Fibroblast of the aortic adventitia (primary cell): Measurements from ENCODE around the gene FAM171A1. TPM values are rescaled to one million over a fixed set of nuclear protein-coding genes. Genes with fewer than 3 reads are reported as not detected.

Experiments used
- DNase-seq: peaks from one replicate; pipeline ENCODE4 v3.0.0-alpha.2; 2010; ENCODE audit warnings: low read depth
- H3K4me3 ChIP-seq: 2 replicates; pipeline ENCODE4 v1.5.1; 2011; ENCODE audit warnings: low read depth, mild to moderate bottlenecking, control low read depth, low read length, moderate library complexity
- total RNA-seq: library from RNA; depleted of rRNA; stranded (reverse); fragments of >200 nt; gene quantifications from 2 replicates; pipeline ENCODE4 v1.2.3, GENCODE V29; 2012; ENCODE audit warnings: low replicate concordance
- TF ChIP-seq, protein P1 (sequence below): IDR thresholded peaks from 2 replicates; pipeline ENCODE4 v1.5.1; 2011; ENCODE audit warnings: mild to moderate bottlenecking, low read length, control low read depth, inconsistent platforms; ENCODE audit not compliant: insufficient read depth

Gene FAM171A1
- total RNA-seq, 1 donor = 43.6 TPM

DNA sequence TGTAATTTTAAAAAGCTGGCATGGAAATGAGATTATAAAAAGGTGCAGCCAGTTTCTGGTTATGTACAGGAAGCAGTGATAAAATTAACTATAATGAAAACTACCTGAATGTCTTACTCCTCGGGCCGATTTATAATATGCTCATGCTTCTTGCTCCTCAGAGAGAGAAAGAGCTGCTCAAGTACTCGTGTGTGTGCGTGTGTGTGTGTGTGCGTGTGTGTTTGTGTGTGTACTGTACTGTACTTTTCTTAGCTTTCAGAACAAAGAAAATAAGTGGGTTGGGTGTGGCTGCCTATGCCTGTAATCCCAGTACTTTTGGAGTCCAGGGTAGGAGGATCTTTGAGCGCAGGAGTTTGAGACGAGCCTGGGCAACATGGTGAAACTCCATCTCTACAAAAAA lies 106.0 kb downstream of the FAM171A1 start:
- TF ChIP-seq, protein P1, sequence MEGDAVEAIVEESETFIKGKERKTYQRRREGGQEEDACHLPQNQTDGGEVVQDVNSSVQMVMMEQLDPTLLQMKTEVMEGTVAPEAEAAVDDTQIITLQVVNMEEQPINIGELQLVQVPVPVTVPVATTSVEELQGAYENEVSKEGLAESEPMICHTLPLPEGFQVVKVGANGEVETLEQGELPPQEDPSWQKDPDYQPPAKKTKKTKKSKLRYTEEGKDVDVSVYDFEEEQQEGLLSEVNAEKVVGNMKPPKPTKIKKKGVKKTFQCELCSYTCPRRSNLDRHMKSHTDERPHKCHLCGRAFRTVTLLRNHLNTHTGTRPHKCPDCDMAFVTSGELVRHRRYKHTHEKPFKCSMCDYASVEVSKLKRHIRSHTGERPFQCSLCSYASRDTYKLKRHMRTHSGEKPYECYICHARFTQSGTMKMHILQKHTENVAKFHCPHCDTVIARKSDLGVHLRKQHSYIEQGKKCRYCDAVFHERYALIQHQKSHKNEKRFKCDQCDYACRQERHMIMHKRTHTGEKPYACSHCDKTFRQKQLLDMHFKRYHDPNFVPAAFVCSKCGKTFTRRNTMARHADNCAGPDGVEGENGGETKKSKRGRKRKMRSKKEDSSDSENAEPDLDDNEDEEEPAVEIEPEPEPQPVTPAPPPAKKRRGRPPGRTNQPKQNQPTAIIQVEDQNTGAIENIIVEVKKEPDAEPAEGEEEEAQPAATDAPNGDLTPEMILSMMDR = no peak
- peak; percentile 40 for DNase-seq
- no peak overlapping the region for H3K4me3 ChIP-seq

DNA sequence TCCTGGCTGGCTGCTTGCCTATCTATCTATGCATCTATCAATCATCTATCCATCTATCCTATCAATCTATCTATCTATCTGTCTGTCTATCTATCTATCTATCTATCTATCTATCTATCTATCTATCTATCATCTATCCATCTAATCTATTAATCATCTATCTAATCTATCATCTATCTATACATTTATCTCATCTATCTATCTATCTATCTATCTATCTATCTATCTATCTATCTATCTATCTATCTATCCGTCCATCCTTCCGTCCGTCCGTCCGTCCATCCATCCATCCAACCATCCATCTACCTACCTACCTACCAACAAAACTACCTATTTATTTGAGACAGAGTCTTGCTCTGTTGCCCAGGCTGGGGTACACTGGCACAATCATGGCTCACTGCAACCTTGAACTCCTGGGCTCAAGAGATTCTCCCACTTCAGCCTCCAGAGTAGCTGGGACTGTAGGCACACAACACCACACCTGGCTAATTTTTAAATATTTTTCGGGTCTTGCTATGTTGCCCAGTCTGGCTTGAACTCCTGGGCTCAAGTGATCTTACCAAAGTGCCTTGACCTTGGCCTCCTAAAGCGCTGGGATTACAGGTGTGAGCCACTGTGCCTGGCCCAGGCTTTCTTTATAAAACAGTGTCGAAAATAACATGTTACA lies 107.3 kb downstream of the FAM171A1 start:
- no peak for DNase-seq
- no peak overlapping the region for H3K4me3 ChIP-seq
- TF ChIP-seq, protein P1 = no peak

DNA sequence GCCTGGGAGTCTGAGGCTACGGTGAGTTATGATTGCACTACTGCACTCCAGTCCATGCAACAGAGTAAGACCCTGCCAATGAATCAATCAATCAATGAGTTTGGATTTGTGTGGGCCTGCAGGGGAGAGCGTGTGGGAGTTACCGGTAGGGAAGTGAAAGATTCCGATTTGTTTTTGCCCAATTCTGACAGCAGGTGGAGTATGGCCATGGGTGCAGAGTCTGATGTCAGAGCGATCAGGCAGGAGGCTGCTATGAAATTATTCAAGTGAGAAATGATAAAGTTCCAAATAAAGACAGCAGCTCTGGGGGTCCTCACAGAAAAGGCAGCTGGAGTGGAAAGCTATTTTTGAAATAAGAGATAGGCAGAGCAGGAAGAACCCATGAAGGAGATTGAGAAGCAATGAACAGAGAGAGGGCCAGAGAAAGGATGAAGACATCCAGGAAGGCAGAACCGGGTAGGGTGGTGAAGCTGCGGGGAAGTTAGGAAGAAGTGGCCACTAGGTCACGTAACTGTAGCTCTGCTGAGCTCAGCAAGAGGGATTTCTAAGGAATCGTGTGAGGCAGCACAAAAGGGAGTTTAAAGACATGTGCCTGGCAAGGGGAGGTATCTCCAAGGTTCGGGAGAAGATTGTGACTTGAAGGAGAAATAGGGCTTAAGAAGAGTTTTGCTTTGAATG lies 108.9 kb downstream of the FAM171A1 start:
- no peak overlapping the region for H3K4me3 ChIP-seq
- peak; percentile 64 for DNase-seq
- TF ChIP-seq, protein P1 = peak; percentile 60

DNA sequence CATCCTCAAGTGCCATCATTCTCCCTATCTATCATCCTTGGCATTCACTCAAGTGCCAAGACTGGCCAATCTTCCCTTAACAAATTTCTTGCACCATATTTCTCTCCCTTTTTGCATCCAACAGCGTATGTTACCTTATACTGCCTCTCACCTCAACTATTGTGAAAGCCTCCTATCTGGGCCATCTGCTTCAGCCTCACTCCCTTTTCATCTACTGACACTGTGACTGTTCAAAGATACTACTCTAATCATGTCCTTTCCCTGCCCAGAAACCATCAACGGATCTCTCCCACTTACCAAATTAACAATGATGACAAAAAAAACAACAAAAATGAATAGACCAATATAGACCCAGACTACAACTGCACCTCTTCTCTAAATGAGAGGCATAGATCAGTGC lies 112.0 kb downstream of the FAM171A1 start:
- no peak overlapping the region for H3K4me3 ChIP-seq
- TF ChIP-seq, protein P1 = no peak
- DNase-seq = no peak

DNA sequence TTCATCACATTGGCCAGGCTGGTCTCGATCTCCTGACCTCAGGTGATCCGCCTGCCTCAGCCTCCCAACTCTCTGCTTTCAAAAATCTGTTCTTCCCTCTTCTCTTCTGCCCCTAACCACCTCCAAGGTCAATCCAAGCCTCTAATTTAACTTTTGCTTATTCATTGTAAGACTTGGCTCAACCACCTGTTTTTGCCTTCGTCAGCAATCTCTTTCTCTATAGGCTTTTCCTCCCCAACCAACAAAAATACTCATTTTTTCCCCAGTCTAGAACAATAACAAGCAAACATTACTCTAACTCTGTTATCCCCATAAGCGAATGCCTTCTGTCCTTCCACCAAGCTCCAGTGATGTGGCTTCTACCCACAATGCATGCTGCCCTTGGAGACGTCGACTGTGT lies 112.8 kb downstream of the FAM171A1 start:
- H3K4me3 ChIP-seq = no peak overlapping the region
- DNase-seq = no peak
- TF ChIP-seq, protein P1 = no peak

DNA sequence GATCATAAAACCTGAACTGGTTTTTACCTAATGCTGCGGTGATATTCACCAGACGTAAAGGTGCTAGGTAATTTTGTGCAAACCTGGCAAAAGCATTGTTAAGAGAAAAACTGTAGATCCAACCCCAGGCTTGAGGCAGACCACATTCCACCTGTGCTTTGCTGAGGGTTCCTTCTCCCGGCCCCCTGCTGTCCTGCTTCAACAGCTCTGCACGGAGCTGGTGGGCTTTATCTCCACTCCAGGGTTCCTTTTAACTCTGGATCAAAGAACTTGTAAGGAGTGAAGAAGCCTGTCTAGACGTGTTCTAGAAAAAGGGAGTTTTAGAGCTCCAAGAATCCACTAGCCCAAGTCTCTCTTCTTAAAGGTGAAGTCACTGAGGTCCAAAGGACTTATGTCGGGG lies 115.1 kb downstream of the FAM171A1 start:
- DNase-seq = no peak
- TF ChIP-seq, protein P1 = no peak

More for the DNA sequence above, 115.1 kb downstream of the FAM171A1 start:
- no peak overlapping the region for H3K4me3 ChIP-seq
